ENCODE results near the gene MPG.

MPG gene

GRCh38 chr16:74747-75334, 3.2 kb upstream of the MPG start:
- TF ChIP-seq TAF1 (IDR thresholded peaks at IDR 0.05; ENCODE audit: borderline replicate concordance, insufficient read depth, low read length) (no peak), FOXP2 (optimal IDR thresholded peaks at IDR 0.05; ENCODE audit: borderline replicate concordance, extremely low read depth, extremely low read length, insufficient read depth) (no peak), POLR2AphosphoS5 (IDR thresholded peaks at IDR 0.05; ENCODE audit: low read depth, low read length) (no peak), SIN3A (IDR thresholded peaks at IDR 0.05; ENCODE audit: borderline replicate concordance, insufficient read depth, low read length) (no peak), REST (IDR thresholded peaks at IDR 0.05; ENCODE audit: insufficient read depth in 1 of 2, low read depth in 2 of 2, low read length in 2 of 2) (no peak)

- TF ChIP-seq FOXP2 (optimal IDR thresholded peaks at IDR 0.05; ENCODE audit: borderline replicate concordance, extremely low read depth, extremely low read length, insufficient read depth) (no peak), SIN3A (IDR thresholded peaks at IDR 0.05; ENCODE audit: borderline replicate concordance, insufficient read depth, low read length) (no peak), POLR2AphosphoS5 (IDR thresholded peaks at IDR 0.05; ENCODE audit: low read depth, low read length) (no peak), TAF1 (IDR thresholded peaks at IDR 0.05; ENCODE audit: borderline replicate concordance, insufficient read depth, low read length) (no peak), REST (IDR thresholded peaks at IDR 0.05; ENCODE audit: insufficient read depth in 1 of 2, low read depth in 2 of 2, low read length in 2 of 2) (no peak)
Measured at GRCh38 chr16:75580-76501, 2.2 kb upstream of the MPG start.

- TF ChIP-seq FOXP2 (optimal IDR thresholded peaks at IDR 0.05; ENCODE audit: borderline replicate concordance, extremely low read depth, extremely low read length, insufficient read depth) (no peak), POLR2AphosphoS5 (IDR thresholded peaks at IDR 0.05; ENCODE audit: low read depth, low read length) (no peak; the same call in 1 of the 2 replicates), TAF1 (IDR thresholded peaks at IDR 0.05; ENCODE audit: borderline replicate concordance, insufficient read depth, low read length) (no peak), SIN3A (IDR thresholded peaks at IDR 0.05; ENCODE audit: borderline replicate concordance, insufficient read depth, low read length) (no peak), REST (IDR thresholded peaks at IDR 0.05; ENCODE audit: insufficient read depth in 1 of 2, low read depth in 2 of 2, low read length in 2 of 2) (no peak)
Measured at GRCh38 chr16:76535-77272, 1.3 kb upstream of the MPG start.

- TF ChIP-seq REST (IDR thresholded peaks at IDR 0.05; ENCODE audit: insufficient read depth in 1 of 2, low read depth in 2 of 2, low read length in 2 of 2) (no peak), POLR2AphosphoS5 (IDR thresholded peaks at IDR 0.05; ENCODE audit: low read depth, low read length) (no peak; the same call in 1 of the 2 replicates), TAF1 (IDR thresholded peaks at IDR 0.05; ENCODE audit: borderline replicate concordance, insufficient read depth, low read length) (no peak), FOXP2 (optimal IDR thresholded peaks at IDR 0.05; ENCODE audit: borderline replicate concordance, extremely low read depth, extremely low read length, insufficient read depth) (no peak), SIN3A (IDR thresholded peaks at IDR 0.05; ENCODE audit: borderline replicate concordance, insufficient read depth, low read length) (no peak)
Measured at GRCh38 chr16:77273-77806, 685 bp upstream of the MPG start.

All from PFSK-1 (cell line).